GM21367 (cell line): Measurements from ENCODE around the gene DIAPH2.

ENCODE experiments used
- ATAC-seq: cut with Tn5 transposase; IDR thresholded peaks from one replicate; pipeline ENCODE4 v1.9.1; 2021; ENCODE audit not compliant: unreplicated experiment

The DIAPH2 gene

DNA sequence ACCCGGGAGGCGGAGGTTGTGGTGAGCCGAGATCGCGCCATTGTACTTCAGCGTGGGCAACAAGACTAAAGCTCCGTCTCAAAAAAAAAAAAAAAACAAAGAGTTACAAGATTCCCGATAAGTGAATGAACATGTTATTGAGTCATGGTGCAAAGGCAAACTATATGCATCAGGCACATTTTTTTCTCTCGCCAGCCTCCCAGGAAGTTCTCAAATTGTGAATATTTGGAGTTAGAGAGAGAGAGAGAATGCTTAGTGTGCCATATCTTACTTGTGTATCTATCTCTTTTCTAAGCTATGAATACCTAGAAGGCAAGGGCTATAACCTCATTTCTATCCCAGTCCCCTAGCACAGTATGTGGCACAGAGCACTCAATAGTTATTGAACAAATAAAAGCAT, 599.9 kb downstream of the DIAPH2 start:
- no peak for ATAC-seq

DNA sequence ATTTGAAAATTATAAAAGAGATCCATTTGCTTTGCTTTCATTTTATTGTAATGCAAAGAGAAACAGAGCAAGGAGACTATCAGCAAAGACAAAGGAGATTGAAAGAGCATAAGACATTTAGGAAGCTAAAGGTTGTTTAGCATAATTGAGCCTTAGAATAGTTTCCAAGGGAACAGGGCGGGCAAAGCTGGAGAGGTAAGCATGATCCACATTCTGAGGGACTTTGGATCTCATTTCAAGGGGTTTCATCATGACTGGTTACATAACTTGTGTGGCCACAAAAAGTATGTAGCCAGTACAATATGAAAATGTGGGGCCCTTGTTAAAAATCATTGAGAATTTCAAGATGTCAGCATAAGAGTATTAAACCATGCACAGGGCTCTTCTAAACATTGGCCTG, 605.6 kb downstream of the DIAPH2 start:
- no peak for ATAC-seq

DNA sequence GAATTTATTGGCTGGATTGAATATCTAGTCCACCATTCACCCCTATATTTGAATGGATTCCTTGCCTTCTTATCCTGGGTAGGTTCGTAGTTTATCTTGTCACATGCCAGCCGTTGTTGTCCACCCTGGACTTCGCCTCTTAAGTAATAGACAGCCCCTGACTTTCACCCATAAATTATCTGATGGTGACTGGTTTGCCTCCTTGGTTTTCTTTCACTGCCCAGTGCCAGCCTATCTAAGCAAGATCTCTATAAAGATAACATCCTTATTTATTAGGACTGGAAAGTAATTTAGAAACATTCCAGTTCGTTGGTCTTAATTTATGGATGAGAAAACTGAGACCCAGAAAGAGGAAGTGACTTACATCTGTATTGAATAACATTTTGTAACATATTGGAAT, 609.4 kb downstream of the DIAPH2 start:
- no peak for ATAC-seq

DNA sequence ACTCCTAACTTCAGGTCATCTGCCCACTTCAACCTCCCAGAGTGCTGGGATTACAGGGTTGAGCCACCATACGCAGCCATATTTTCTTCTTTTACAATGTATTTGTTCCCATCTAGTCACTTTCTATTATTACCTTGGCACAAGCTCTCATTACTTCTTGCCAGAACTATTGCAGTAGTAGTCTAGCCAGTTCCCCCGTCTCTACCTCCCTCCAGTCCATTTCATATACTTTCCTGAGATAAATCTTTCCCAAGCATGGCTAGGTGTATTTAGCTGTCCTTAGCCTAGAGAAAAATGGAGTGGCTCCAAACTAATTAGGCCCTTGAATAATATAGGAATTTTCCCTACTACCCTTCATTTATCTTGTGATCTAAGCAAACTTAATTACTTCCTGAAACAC, 611.3 kb downstream of the DIAPH2 start:
- no peak for ATAC-seq

DNA sequence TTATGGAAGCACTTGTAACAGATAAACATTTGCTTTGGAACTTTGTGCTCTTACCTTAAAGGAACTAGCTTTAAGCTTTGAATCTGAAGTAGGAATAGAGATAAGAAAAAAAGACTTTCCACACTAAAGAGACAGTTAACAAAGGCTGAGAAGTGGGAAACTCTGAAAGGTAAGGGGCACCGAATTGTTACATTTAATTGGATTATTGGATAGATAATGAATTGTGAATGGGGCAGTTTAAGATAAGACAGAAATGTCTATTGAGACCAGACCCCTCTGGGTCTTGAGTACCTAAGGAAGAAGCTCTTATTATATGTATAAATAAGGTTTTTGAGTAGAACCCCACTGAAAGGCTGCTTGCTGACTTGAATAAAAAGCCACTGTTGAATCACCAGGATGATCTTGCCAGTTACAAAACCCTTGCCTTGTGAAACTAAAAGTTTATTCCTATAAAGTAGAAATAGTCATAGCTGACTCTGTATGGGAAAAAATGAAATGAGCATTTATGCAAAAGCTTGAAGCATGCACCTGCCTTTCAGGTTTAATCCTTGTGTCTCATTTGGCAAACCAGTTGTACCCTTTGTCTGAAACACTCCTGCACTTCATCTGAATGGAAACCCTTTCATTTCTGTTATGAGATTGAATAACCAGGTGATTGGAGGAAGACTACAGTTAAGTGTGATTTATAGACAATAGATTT, 622.3 kb downstream of the DIAPH2 start:
- no peak for ATAC-seq

DNA sequence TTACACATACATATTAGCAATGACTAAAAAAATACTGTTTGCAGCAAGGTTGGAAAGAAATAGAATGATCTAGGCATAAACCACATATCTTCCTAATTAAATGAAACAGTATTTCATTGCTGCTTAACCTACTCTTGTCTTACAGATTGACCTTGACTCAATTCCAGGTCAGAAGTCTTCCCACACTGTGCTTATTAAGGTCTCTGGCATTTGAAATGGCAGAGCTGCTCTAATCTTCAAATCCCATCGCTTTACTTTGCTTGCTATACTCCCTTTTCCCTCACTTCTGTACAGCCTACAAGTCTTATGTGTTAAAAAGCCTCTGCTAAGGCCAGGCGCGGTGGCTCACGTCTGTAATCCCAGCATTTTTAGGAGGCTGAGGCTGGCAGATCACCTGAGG, 623.5 kb downstream of the DIAPH2 start:
- no peak for ATAC-seq

DNA sequence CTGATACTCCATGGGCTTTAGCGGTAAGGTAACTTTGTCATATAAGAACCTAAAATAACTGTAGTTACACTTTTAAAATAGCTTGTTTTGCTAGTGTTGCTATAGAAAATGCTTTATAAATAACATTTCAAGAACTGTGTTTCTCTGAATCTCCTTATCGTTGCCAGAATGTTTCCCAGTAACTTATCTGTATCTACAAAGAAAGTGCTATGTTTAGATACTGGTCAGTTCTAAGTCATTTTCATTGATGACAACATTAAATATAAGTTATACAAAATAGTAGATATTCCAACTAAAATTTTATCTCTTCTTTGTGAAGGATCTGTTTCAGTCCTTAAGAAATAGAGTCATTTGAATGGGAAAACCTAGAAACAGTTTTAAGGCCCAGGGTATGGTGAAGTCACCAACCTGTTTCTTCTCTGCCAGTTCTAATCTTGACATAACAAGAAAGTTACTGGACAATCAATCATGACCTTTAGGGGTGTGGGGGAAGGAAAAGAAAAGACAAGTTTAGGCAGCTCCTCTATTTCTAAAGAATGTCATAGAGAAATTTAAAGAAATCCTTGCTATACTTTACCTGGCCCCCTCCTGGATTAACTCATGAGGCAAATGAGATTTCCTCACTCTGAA, 625.0 kb downstream of the DIAPH2 start:
- ATAC-seq = no peak

DNA sequence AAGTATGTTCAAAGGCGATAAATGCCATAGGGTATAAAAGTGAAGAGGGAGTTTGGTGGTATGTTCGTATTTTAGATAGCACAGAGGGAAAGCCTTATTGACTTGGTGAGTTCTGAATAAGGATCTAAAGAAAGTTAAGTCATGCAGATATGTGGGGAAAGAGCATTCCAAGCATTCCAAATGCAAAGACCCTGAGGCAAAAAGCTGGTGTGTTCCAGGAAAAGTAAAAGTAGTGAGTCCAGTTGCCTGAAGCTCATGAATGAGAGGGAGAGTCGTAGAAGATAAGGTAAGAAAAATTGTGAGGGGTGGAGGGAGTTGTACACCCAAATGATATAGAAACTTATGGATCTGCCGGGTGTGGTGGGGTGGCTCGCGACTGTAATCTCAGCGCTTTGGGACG, 625.7 kb downstream of the DIAPH2 start:
- no peak for ATAC-seq

DNA sequence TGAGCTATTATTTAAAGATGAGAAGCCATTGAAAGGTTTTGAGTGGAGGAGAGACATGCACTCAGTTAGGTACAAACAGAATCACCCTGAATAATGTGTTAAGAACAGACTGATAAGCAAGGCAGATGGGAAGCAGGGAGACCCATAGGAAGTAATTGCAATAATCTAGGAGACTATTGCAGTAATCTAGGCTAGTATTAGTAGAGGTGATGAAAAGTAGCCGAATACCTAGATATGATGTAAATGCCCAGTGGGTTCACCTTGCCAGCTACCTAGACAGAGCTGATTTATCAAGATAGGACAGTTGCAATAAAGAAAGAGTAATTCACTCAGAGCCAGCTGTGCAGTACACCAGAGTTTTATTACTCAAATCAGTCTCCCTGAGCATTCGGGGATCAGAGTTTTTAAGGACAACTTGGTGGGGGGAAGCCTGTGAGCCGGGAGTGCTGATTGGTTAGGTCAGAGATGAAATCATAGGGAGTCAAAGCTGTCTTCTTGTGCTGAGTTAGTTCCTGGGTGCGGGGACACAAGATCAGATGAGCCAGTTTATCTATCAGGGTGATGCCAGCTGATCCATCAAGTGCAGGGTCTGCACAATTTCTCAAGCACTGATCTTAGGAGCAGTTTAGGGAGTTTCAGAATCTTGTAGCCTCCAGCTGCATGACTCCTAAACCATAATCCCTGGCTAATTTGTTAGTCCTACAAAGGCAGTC, 626.6 kb downstream of the DIAPH2 start:
- ATAC-seq = no peak

DNA sequence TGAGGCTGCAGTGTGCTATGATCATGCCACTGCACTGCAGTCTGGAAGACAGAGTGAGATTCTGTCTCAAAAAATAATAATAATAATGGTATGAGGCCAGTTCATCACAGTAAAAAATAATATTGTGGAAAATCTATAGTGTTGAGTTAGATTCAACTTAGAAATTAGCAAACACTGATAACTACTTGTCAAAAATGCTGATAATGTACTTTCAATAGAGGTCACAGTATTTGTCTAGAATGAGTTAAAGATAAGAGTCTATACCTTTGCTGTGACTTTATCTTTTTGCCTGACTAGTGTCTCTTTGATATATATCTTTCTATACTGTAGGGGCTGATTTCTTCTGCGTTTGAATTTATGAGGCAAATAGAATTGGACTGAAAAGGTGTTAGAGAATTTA, 629.7 kb downstream of the DIAPH2 start:
- no peak for ATAC-seq

DNA sequence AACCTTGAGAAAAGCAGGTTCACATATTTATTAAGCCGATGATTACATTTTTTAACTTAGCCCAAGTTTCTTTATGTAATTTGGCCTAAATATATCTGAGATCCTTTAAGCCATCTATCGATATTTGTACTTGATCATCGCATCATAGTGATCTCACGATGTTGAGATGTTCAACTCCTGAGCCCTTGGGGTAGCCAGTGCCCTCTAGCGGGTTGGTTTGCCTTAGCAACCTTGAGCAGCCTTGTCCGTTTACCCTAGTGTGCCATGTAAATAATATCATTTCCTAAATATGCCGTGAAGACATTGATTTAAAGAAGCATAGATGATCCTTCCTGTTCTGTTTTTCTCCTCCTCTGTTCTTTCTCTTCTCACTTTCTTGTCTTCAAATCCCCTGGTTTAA, 631.3 kb downstream of the DIAPH2 start:
- ATAC-seq = no peak

DNA sequence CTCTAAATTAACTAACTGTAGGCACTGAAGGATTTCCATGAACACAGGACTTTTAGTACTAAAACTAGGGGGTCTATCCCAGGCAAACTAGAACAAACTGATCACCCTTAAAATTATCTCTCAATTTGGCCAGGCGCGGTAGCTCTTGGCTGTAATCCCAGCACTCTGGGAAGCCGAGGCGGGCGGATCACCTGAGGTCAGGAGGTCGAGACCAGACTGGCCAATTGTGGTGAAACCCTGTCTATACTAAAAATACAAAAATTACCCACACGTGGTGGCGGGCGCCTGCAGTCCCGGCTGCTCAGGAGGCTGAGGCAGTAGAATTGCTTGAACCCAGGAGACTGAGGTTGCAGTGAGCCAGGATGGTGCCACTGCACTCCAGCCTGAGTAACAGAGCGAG, 635.7 kb downstream of the DIAPH2 start:
- ATAC-seq = no peak

DNA sequence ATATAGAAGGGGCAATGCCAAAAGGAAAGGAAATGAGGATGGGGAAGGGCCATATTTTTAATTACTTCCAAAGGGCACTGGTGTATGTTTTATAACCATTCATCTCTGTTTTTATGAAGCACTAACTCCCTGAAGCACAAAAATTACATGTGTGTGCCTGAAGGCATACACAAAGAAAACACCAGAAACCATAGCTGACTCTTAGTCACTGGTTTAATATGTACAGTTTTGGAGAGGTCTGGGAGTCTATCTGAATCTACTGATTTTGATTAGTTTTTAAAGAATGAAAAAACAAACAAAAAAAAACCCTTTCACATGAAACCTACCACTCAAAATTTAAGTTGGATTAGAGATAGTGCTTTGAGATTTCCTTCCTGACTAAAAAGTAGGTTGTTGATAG, 637.8 kb downstream of the DIAPH2 start:
- ATAC-seq = no peak

DNA sequence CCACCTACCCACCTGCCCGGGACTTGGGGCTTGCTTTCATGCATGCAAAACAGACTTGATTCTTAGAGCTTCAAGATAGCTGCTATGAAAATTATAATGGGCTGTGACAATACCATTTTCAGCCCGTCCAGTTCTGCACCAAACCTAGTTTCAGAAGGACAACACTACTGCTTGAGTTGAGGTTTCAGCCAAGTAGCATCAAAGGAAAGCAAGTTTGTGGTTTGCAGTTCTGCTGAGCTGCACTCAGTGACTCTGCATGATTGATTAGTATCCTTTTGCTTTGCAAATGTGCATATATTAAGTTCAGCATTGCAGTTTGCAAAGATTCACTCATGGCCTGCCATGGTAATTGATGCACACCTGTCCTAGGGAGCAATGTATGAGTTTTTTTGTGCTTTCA, 641.8 kb downstream of the DIAPH2 start:
- peak; percentile 97 for ATAC-seq

DNA sequence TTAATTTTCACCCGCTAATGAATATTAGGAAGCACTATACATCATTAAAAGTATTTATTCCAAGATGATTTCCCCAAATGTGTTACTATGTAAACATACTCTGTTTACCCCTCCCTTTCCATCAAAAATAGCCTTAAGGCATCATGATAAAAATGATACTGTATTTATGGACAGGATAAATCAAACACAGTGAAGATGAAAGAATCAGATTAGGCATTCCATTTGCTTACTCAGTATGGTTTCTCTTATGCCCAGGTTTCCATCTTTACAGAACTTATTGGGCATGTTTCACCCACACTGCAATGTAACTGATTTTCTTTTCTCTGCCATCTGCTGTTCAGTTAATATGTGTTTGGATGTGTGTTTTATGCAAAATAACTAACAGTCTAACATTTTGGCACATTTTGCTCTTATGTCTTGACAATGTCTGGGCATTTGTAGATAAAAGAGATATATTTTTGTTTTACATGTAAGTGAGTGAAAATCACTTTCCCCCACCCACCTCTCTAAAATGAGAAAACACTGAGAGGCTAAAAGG, 644.3 kb downstream of the DIAPH2 start:
- no peak for ATAC-seq

DNA sequence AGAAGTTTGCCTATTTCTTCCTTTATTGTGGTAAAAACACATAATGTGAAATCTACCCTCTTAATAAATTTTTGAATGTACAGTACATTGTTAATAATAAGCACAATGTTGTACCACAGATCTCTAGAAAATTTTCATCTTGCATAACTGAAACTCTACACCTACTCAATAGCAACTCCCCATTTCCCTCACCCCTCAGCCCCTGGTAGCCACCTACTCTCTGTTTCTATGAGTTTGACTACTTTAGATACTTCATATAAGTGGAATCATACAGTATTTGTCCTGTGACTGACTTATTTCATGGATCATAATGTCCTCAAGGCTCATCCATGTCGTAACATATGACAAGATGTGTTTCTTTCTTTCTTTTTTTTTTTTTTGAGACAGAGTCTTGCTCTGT, 645.5 kb downstream of the DIAPH2 start:
- ATAC-seq = peak; percentile 42

DNA sequence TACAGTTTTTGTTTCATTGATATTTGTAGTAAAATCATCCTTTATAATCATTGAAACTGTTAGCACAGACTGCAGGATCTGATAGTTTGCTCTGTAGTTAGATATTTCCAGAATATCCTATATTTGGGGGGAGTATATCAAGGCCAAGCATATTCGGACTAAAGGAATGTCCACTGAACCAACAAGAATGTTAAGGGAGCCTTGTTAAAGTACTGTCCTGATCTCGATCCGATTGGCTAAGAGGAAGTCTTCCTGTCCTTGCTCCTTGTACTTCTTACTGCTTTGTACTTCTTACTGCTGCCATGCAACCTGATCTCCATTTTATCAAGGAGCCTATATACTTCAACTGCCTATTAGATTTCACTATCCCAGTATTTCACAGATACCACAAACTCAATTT, 648.3 kb downstream of the DIAPH2 start:
- ATAC-seq = no peak

DNA sequence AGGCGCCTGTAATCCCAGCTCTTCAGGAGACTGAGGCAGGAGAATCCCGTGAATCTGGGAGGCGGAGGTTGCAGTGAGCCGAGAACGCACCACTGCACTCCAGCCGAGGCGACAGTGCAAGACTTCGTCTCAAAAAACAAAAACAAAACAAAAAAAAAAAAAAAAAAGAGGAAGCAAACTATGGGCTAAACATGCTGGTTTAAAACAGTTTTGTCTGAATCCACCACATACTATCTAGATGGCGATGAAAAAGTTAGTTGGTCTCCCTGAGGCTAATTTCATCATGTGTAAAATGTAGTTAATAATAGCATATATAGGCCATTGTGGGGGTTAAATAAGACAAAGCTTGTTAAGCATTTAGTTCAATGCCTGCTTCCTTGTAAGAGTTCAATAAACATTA, 650.2 kb downstream of the DIAPH2 start:
- no peak for ATAC-seq

DNA sequence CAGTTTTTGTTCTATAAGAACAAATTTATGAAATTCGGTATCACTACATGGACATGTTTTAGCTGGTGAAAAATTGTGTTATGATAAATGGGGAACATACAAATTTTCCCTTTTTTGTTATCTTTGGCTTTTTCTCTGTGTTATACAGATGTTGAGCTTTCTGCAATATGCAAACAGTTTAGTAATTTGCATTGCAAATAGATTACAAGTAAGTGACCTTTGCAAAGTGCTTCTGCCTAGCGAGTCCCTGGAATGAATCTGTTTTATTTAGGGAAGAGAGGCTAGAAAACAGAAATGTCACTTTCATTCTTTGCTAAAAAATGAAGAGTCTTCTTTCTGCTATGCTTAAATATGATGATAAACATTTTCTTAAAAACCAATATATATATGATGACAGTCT, 660.1 kb downstream of the DIAPH2 start:
- ATAC-seq = no peak

DNA sequence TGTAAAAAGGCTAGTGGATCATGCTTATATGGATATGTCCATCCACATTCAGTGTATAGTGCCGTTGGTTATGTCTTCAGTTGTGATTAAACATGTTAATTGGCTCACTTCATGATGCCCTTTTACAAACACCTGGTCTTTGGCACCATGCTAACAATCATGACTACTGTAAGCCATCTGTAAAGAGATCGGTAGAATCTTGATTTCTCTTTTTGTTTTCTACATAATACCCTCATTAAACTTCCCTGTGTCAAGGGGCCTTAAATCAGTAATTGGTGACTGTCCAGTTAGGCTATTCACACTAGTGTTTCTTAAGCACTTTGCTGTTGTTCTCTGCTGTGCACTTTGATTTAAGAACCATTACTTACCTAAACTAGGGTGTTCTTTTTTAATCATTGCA, 674.3 kb downstream of the DIAPH2 start:
- no peak for ATAC-seq

DNA sequence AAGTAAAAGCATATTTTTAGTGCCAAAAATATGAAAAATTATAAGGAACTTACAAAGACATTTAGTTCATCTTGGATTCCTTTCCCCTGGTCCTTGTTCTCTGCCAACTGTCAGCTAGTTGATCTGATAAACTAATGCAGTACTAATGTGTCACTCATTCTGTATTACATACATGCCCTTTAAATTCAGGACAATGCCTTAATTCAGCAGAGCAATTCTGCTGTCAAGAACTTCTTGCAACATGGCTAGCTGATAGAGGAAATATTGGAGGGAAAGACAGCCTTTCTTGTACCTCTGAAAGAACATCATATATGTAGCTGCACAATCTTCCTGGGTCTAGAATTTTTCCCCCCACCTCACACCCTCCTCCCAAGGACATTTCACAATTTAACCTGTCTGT, 679.2 kb downstream of the DIAPH2 start:
- ATAC-seq = no peak

DNA sequence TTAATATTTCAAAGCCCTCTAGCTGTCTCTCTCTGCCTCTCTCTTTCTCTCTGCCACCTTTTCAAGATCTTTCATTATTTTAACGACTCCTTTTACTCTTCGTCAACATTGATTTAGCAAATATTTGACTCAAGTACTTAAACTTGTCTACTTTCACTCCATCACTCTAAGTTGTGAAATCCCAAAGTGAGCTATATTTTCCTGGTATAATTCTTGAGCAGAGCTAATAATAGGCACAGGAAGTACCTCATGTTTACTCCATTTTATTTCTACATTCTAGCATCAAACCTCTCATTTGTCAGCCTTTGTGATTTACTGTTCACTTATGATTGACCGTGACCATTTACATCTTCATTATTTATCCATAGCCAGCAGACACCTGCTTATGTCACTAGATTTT, 681.6 kb downstream of the DIAPH2 start:
- no peak for ATAC-seq
